Muscle of leg (tissue), 11 donors: ENCODE data around the gene GATAD2A. TPM values are rescaled to one million over a fixed set of nuclear protein-coding genes. Genes with fewer than 3 reads are reported as not detected.
"Not testable (repeated sequence)": the region's sequence is repeated elsewhere in the genome, so short reads cannot be mapped to it uniquely, and the experiment has no call there.

ENCODE experiments used
- DNase-seq: peaks from one replicate; pipeline ENCODE4 v3.0.0; 2013
- H3K27ac ChIP-seq: one replicate; pipeline ENCODE4 v1.5.1; 2013; ENCODE audit warnings: mild to moderate bottlenecking, low read length, control low read depth
- H3K27me3 ChIP-seq: one replicate; pipeline ENCODE4 v1.6.1; 2013; ENCODE audit warnings: low read length; ENCODE audit not compliant: control insufficient read depth, insufficient read depth
- H3K36me3 ChIP-seq: one replicate; pipeline ENCODE4 v1.6.1; 2013; ENCODE audit warnings: low read length; ENCODE audit not compliant: control insufficient read depth, insufficient read depth
- H3K4me1 ChIP-seq: one replicate; pipeline ENCODE4 v1.6.1; 2013; ENCODE audit warnings: low read length; ENCODE audit not compliant: control insufficient read depth, insufficient read depth
- H3K4me3 ChIP-seq: one replicate; pipeline ENCODE4 v1.5.1; 2013; ENCODE audit warnings: low read length, control low read depth
- H3K9me3 ChIP-seq: replicated peaks from 2 replicates; pipeline ENCODE4 v1.6.1; 2013; ENCODE audit warnings: low read depth, low read length; ENCODE audit not compliant: control insufficient read depth
- WGBS: methylation state at CpG from one replicate; pipeline ENCODE4 v1.1.5; 2013; ENCODE audit warnings: missing lambda C conversion rate; ENCODE audit not compliant: insufficient coverage; 5-methylcytosine and 5-hydroxymethylcytosine counted together
- polyA plus RNA-seq, 8 donors: library from polyadenylated mRNA; unstranded; fragments of 120-200 nt; gene quantifications; one replicate each; pipeline versions ENCODE4 v1.2.1 to v1.2.3, GENCODE V29; 2013; ENCODE audit warnings: inconsistent platforms in 1 of 8, low replicate concordance in 1 of 8; ENCODE audit not compliant: insufficient read length in 8 of 8, insufficient read depth in 1 of 8
- total RNA-seq: library from RNA; stranded (reverse); fragments of 120-200 nt; gene quantifications from one replicate; pipeline ENCODE4 v1.2.4, GENCODE V29; 2013

The GATAD2A gene
- total and polyA plus RNA-seq, 9 donors: 25.1 to 62.2 (median 49.8) TPM

GRCh38 chr19:19465436-19466070 is 60.1 kb downstream of the GATAD2A start:
- Histone ChIP-seq H3K27ac (no peak overlapping the region), H3K27me3 (no peaks in the 10 kb centered on the region), H3K4me1 (peaks cover 59% of the 10 kb centered on the region), H3K36me3 (peaks cover 29% of the 10 kb centered on the region), H3K9me3 (peaks cover 20% of the 10 kb centered on the region), H3K4me3 (no peak overlapping the region)
- 90% methylated on average over 11 of the region's 12 CpGs for WGBS
- DNase-seq: no peak

GRCh38 chr19:19466201-19466600 is 60.7 kb downstream of the GATAD2A start:
- no peak overlapping the region for H3K4me3 ChIP-seq
- H3K27me3 ChIP-seq: no peaks in the 10 kb centered on the region
- 75% methylated on average over 6 of the region's 6 CpGs for WGBS
- H3K36me3 ChIP-seq: peaks cover 29% of the 10 kb centered on the region
- peaks cover 20% of the 10 kb centered on the region for H3K9me3 ChIP-seq
- peaks cover 52% of the 10 kb centered on the region for H3K4me1 ChIP-seq
- DNase-seq: no peak
- H3K27ac ChIP-seq: no peak overlapping the region

- DNase-seq: no peak
- Histone ChIP-seq H3K4me3 (no peak overlapping the region), H3K27ac (no peak overlapping the region), H3K4me1 (peaks cover 39% of the 10 kb centered on the region), H3K36me3 (peaks cover 36% of the 10 kb centered on the region), H3K27me3 (no peaks in the 10 kb centered on the region), H3K9me3 (peaks cover 20% of the 10 kb centered on the region)
- WGBS: 100% methylated on average over 1 of the region's 2 CpGs
Observed at GRCh38 chr19:19468424-19469050, 63.1 kb downstream of the GATAD2A start.

GRCh38 chr19:19470579-19470978 is 65.1 kb downstream of the GATAD2A start:
- DNase-seq: no peak
- Histone ChIP-seq H3K36me3 (peaks cover 36% of the 10 kb centered on the region), H3K4me3 (no peak overlapping the region), H3K4me1 (peaks cover 38% of the 10 kb centered on the region), H3K27me3 (no peaks in the 10 kb centered on the region), H3K9me3 (peaks cover 20% of the 10 kb centered on the region), H3K27ac (no peak overlapping the region)
- 100% methylated on average over 1 of the region's 3 CpGs for WGBS

GRCh38 chr19:19471682-19472081 is 66.2 kb downstream of the GATAD2A start:
- peaks cover 20% of the 10 kb centered on the region for H3K9me3 ChIP-seq
- peaks cover 25% of the 10 kb centered on the region for H3K36me3 ChIP-seq
- WGBS: 87% methylated on average over 3 of the region's 6 CpGs
- no peak overlapping the region for H3K4me3 ChIP-seq
- no peak overlapping the region for H3K27ac ChIP-seq
- H3K27me3 ChIP-seq: no peaks in the 10 kb centered on the region
- peaks cover 40% of the 10 kb centered on the region for H3K4me1 ChIP-seq
- no peak for DNase-seq

- Histone ChIP-seq H3K9me3 (peaks cover 20% of the 10 kb centered on the region), H3K36me3 (peaks cover 23% of the 10 kb centered on the region), H3K4me1 (peaks cover 45% of the 10 kb centered on the region)
- WGBS: 83% methylated on average over 1 of the region's 5 CpGs
- not testable (repeated sequence) for H3K27me3 ChIP-seq, H3K4me3 ChIP-seq, H3K27ac ChIP-seq, DNase-seq
Observed at GRCh38 chr19:19472106-19472505, 66.6 kb downstream of the GATAD2A start.

GRCh38 chr19:19475015-19475765 is 69.7 kb downstream of the GATAD2A start:
- Histone ChIP-seq H3K9me3 (no peaks in the 10 kb centered on the region), H3K4me1 (peaks cover 55% of the 10 kb centered on the region), H3K27ac (peak overlapping the region; percentile 93), H3K36me3 (peaks cover 17% of the 10 kb centered on the region), H3K27me3 (no peaks in the 10 kb centered on the region), H3K4me3 (peak overlapping the region; percentile 18)
- WGBS: 43% methylated on average over 14 of the region's 21 CpGs
- peak; percentile 92 for DNase-seq

GRCh38 chr19:19475849-19476828 is 70.7 kb downstream of the GATAD2A start:
- WGBS: 78% methylated on average over 16 of the region's 19 CpGs
- DNase-seq: peak; percentile 63
- Histone ChIP-seq H3K27me3 (no peaks in the 10 kb centered on the region), H3K27ac (peak overlapping the region; percentile 93), H3K4me3 (peak overlapping the region; percentile 18), H3K36me3 (peaks cover 24% of the 10 kb centered on the region), H3K9me3 (no peaks in the 10 kb centered on the region), H3K4me1 (peaks cover 64% of the 10 kb centered on the region)

- DNase-seq: no peak
- Histone ChIP-seq H3K9me3 (no peaks in the 10 kb centered on the region), H3K27me3 (no peaks in the 10 kb centered on the region), H3K36me3 (peaks cover 21% of the 10 kb centered on the region), H3K4me3 (no peak overlapping the region), H3K4me1 (peaks cover 75% of the 10 kb centered on the region), H3K27ac (peak overlapping the region; percentile 93)
- WGBS: 90% methylated on average over 9 of the region's 10 CpGs
Observed at GRCh38 chr19:19477705-19478383, 72.4 kb downstream of the GATAD2A start.
